Measurements from ENCODE around the gene CCDC18. TPM values are rescaled to one million over a fixed set of nuclear protein-coding genes. Genes with fewer than 3 reads are reported as not detected.

CCDC18 gene
- total RNA-seq, 1 donor from 2014 or later, result 16.2 TPM

GRCh38 chr1:93196591-93196990, 16.1 kb downstream of the CCDC18 start:
- H3K4me3 ChIP-seq (ENCODE audit: low read depth, low read length), result no peak overlapping the region
- TF ChIP-seq CTCF (conservative IDR thresholded peaks at IDR 0.05; ENCODE audit: low read depth, low read length), result no peak
- DNase-seq (ENCODE audit: low read depth), result no peak

DNA sequence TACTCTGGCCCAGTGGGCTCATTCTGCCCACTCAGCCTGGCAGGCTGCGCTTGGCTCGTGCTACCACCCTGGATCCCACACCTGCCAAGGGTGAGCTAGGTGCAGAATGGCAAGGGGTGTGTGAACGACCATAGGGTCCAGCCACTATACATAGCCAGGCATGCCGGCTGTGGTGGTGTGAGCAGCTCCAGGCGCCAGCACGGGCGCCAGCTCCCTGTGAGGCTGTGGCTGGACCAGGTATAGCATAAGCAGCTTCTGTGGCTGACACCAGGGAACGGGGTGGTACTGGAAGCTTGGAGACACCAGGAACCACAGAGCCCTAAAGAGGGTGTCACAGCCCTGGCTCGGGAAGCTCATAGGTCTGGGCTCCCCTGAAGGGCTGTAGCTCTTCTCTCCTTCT, 18.6 kb downstream of the CCDC18 start:
- TF ChIP-seq CTCF (conservative IDR thresholded peaks at IDR 0.05; ENCODE audit: low read depth, low read length), result no peak
- H3K4me3 ChIP-seq (ENCODE audit: low read depth, low read length), result no peak overlapping the region
- no peak for DNase-seq (ENCODE audit: low read depth)

DNA sequence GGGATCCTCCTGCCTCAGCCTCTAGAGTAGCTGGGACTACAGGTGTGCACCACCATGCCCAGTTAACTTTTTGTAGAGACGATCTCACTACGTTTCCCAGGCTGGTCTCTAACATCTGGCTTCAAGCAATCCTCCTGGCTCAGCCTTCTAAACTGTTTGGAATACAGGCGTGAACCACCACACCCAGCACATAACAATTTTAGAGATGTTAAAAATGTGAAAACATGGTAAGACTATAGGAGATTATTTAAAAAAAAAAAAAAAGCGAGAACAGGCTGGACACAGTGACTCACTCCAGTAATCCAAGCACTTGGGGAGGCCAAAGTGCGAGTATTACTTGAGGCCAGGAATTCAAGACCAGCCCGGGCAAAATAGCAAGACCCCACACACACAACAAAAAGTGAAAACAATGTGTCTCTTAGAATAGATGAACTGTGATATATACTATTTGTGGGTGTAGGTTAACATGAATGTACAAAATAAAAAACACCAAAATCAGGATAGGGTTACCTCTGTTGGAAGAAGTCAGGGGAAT, 19.6 kb downstream of the CCDC18 start:
- H3K4me3 ChIP-seq (ENCODE audit: low read depth, low read length), result no peak overlapping the region
- no peak for TF ChIP-seq CTCF (conservative IDR thresholded peaks at IDR 0.05; ENCODE audit: low read depth, low read length)
- no peak for DNase-seq (ENCODE audit: low read depth)

DNA sequence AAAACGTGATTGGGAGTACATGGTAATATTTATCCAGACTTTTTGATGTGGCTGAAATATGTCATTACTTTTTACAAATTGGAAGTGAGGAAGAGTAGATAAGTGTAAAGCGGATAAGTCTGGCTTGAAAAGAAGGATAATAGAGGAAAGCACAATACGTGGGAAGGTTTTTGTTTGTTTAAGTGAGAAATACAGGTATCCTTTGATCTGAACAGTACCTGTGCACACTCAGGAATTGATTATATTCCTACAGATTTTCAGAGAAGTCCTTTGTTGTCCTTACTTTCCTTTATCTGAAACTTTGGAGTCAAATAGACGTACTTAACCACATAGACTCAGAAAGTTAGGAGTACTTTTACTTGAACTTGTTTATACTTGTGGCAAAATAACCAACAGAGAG, 20.2 kb downstream of the CCDC18 start:
- DNase-seq (ENCODE audit: low read depth), result no peak
- no peak for TF ChIP-seq CTCF (conservative IDR thresholded peaks at IDR 0.05; ENCODE audit: low read depth, low read length)
- no peak overlapping the region for H3K4me3 ChIP-seq (ENCODE audit: low read depth, low read length)

DNA sequence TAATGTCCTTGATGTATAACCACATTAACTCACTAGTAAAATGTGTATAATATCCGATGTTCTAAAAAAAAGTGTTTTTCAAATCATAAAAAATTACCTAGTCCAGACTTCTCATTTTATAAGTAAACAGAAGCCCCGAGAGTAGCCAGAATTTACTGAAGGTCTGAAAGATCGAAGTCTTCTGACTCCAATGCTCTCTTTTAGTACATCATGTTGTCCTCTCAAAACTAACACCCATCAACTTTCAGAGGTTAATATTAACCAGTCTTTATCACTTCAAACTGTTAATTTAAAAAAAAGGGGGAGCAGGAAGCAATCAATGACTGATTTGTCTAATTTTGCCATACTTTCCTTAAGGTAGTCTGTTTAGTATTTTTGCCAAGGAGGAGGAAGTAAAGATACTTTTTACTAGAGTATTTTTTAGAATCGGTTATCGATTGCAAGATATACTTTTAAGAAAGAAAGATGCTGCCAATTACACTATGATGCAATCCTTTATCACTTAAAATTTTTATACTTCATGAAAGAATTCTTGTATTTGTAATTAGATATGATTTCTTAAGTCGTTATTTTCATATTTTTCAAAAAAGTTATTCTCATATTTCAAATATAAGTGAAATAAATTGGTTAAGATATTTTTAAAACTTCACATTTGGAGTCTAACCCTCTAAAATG, 25.5 kb downstream of the CCDC18 start:
- no peak for TF ChIP-seq CTCF (conservative IDR thresholded peaks at IDR 0.05; ENCODE audit: low read depth, low read length)
- no peak for DNase-seq (ENCODE audit: low read depth)
- no peak overlapping the region for H3K4me3 ChIP-seq (ENCODE audit: low read depth, low read length)

GRCh38 chr1:93206567-93206954, 26.0 kb downstream of the CCDC18 start:
- H3K4me3 ChIP-seq (ENCODE audit: low read depth, low read length), result no peak overlapping the region
- TF ChIP-seq CTCF (conservative IDR thresholded peaks at IDR 0.05; ENCODE audit: low read depth, low read length), result no peak
- no peak for DNase-seq (ENCODE audit: low read depth)

DNA sequence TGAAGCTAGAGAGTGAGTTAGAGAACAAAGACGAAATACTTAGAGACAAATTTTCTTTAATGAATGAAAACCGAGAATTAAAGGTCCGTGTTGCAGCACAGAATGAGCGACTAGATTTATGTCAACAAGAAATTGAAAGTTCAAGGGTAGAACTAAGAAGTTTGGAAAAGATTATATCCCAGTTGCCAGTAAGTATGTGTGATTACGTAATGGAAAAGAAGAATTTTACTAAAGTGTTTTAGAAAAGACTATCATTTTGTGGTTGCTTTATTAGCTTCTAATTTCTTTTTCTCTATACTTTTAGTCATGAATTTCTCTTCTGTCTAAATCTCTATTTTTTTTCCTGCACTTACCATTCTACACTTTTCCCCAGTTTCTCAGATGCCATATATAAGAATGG, 26.7 kb downstream of the CCDC18 start:
- DNase-seq (ENCODE audit: low read depth), result no peak
- no peak overlapping the region for H3K4me3 ChIP-seq (ENCODE audit: low read depth, low read length)
- TF ChIP-seq CTCF (conservative IDR thresholded peaks at IDR 0.05; ENCODE audit: low read depth, low read length), result no peak
